WI38 (cell line): Measurements from ENCODE around the gene MCCC2.
"Not testable (repeated sequence)": the region's sequence is repeated elsewhere in the genome, so short reads cannot be mapped to it uniquely, and the experiment has no call there.

Source experiments
- H3K4me3 ChIP-seq: 2 replicates; pipeline ENCODE4 v1.5.1; 2011; ENCODE audit warnings: low read depth, mild to moderate bottlenecking, control low read depth, low read length
- CTCF ChIP-seq: IDR thresholded peaks from 2 replicates; pipeline ENCODE4 v1.5.1; 2012; ENCODE audit warnings: low read depth, mild to moderate bottlenecking, control low read depth, low read length

Gene MCCC2

GRCh38 chr5:71589903-71590302 is 2.8 kb downstream of the MCCC2 start:
- TF ChIP-seq CTCF = no peak
- H3K4me3 ChIP-seq = no peak overlapping the region

- no peak for TF ChIP-seq CTCF
- H3K4me3 ChIP-seq = no peak overlapping the region
Measured at GRCh38 chr5:71591100-71591499, 4.0 kb downstream of the MCCC2 start.

GRCh38 chr5:71596169-71596568 is 9.0 kb downstream of the MCCC2 start:
- TF ChIP-seq CTCF = no peak
- no peak overlapping the region for H3K4me3 ChIP-seq

GRCh38 chr5:71597001-71597400 is 9.9 kb downstream of the MCCC2 start:
- no peak for TF ChIP-seq CTCF
- H3K4me3 ChIP-seq = no peak overlapping the region

- TF ChIP-seq CTCF = no peak
- H3K4me3 ChIP-seq = no peak overlapping the region
Measured at GRCh38 chr5:71600783-71601182, 13.6 kb downstream of the MCCC2 start.

GRCh38 chr5:71601222-71602026 is 14.3 kb downstream of the MCCC2 start:
- H3K4me3 ChIP-seq = no peak overlapping the region
- TF ChIP-seq CTCF = peak; percentile 54; the same call in 1 of the 2 replicates

- H3K4me3 ChIP-seq = not testable (repeated sequence)
Measured at GRCh38 chr5:71609916-71610315, 22.8 kb downstream of the MCCC2 start.

- no peak for TF ChIP-seq CTCF
Measured at GRCh38 chr5:71615809-71616208, 28.7 kb downstream of the MCCC2 start.

More at GRCh38 chr5:71615809-71616208, 28.7 kb downstream of the MCCC2 start:
- H3K4me3 ChIP-seq = no peak overlapping the region
